H9 (cell line): Measurements from ENCODE around the gene TET2. TPM values are rescaled to one million over a fixed set of nuclear protein-coding genes. Genes with fewer than 3 reads are reported as not detected.

Experiments used
- DNase-seq: peaks from one replicate; pipeline ENCODE4 v3.0.0-alpha.2; 2017
- H2AFZ ChIP-seq: one replicate; pipeline ENCODE4 v1.6.1; 2013; ENCODE audit warnings: mild to moderate bottlenecking, low read length, control low read depth, moderate library complexity
- H2AK5ac ChIP-seq: 2 replicates; pipeline ENCODE4 v1.6.1; 2013; ENCODE audit warnings: low read length, control low read depth, mixed read lengths; ENCODE audit not compliant: insufficient read length
- H2BK120ac ChIP-seq: one replicate; pipeline ENCODE4 v1.6.1; 2013; ENCODE audit warnings: low read depth, mild to moderate bottlenecking, low read length, control low read depth, inconsistent platforms; ENCODE audit not compliant: poor library complexity, severe bottlenecking
- H2BK12ac ChIP-seq: 2 replicates; pipeline ENCODE4 v1.6.1; 2013; ENCODE audit warnings: low read length, control low read depth, mixed read lengths, low read depth; ENCODE audit not compliant: insufficient read length
- H2BK15ac ChIP-seq: 2 replicates; pipeline ENCODE4 v1.6.1; 2013; ENCODE audit warnings: low read depth, low read length, control low read depth
- H2BK20ac ChIP-seq: one replicate; pipeline ENCODE4 v1.6.1; 2013; ENCODE audit warnings: low read depth, mild to moderate bottlenecking, low read length, control low read depth, inconsistent platforms; ENCODE audit not compliant: poor library complexity, severe bottlenecking
- H2BK5ac ChIP-seq: 2 replicates; pipeline ENCODE4 v1.6.1; 2013; ENCODE audit warnings: low read length, control low read depth, mixed read lengths; ENCODE audit not compliant: insufficient read length
- H3K14ac ChIP-seq: 2 replicates; pipeline ENCODE4 v1.6.1; 2013; ENCODE audit warnings: low read length, control low read depth; ENCODE audit not compliant: insufficient read depth
- H3K18ac ChIP-seq: 2 replicates; pipeline ENCODE4 v1.6.1; 2013; ENCODE audit warnings: low read depth, mild to moderate bottlenecking, mixed read lengths, low read length, control low read depth; ENCODE audit not compliant: insufficient read length
- H3K23ac ChIP-seq: 2 replicates; pipeline ENCODE4 v1.6.1; 2013; ENCODE audit warnings: low read length, control low read depth, mixed read lengths, low read depth; ENCODE audit not compliant: insufficient read length
- H3K23me2 ChIP-seq: 2 replicates; pipeline ENCODE4 v1.6.1; 2013; ENCODE audit warnings: low read depth, mild to moderate bottlenecking, mixed read lengths, low read length, control low read depth; ENCODE audit not compliant: insufficient read length, poor library complexity, severe bottlenecking
- H3K27ac ChIP-seq: 2 replicates; pipeline ENCODE4 v1.5.1; 2013; ENCODE audit warnings: low read length, control low read depth, mixed read lengths, low read depth; ENCODE audit not compliant: insufficient read length
- H3K27me3 ChIP-seq: 2 replicates; pipeline ENCODE4 v1.6.1; 2013; ENCODE audit warnings: low read length, control low read depth, inconsistent platforms; ENCODE audit not compliant: insufficient read depth
- H3K4ac ChIP-seq: 2 replicates; pipeline ENCODE4 v1.6.1; 2013; ENCODE audit warnings: low read depth, mild to moderate bottlenecking, control low read depth, inconsistent platforms, low read length, moderate library complexity
- H3K4me1 ChIP-seq: 2 replicates; pipeline ENCODE4 v1.6.1; 2013; ENCODE audit warnings: low read length, control low read depth, inconsistent platforms; ENCODE audit not compliant: insufficient read depth
- H3K4me2 ChIP-seq: 2 replicates; pipeline ENCODE4 v1.6.1; 2013; ENCODE audit warnings: low read length, control low read depth, mixed read lengths; ENCODE audit not compliant: insufficient read length, insufficient read depth
- H3K56ac ChIP-seq: 2 replicates; pipeline ENCODE4 v1.6.1; 2013; ENCODE audit warnings: low read depth, mild to moderate bottlenecking, mixed read lengths, low read length, control low read depth; ENCODE audit not compliant: insufficient read length
- H3K79me1 ChIP-seq: 2 replicates; pipeline ENCODE4 v1.6.1; 2013; ENCODE audit warnings: low read depth, mild to moderate bottlenecking, moderate library complexity, low read length, control low read depth, inconsistent platforms; ENCODE audit not compliant: insufficient read depth, poor library complexity, severe bottlenecking
- H3K79me2 ChIP-seq: 2 replicates; pipeline ENCODE4 v1.6.1; 2013; ENCODE audit warnings: low read length, control low read depth, inconsistent platforms; ENCODE audit not compliant: insufficient read depth
- H3K9ac ChIP-seq: 2 replicates; pipeline ENCODE4 v1.6.1; 2013; ENCODE audit warnings: low read length, control low read depth, mixed read lengths; ENCODE audit not compliant: insufficient read length; ENCODE audit errors: extremely low read depth
- H3K9me3 ChIP-seq: one replicate; pipeline ENCODE4 v1.6.1; 2013; ENCODE audit warnings: low read depth, low read length, inconsistent platforms; ENCODE audit not compliant: control insufficient read depth
- H3T11ph ChIP-seq: one replicate; pipeline ENCODE4 v1.6.1; 2013; ENCODE audit warnings: mild to moderate bottlenecking, low read length, control low read depth, inconsistent platforms
- H4K20me1 ChIP-seq: one replicate; pipeline ENCODE4 v1.6.1; 2013; ENCODE audit not compliant: control insufficient read depth, insufficient read length, insufficient read depth
- H4K5ac ChIP-seq: 2 replicates; pipeline ENCODE4 v1.6.1; 2013; ENCODE audit warnings: low read depth, mild to moderate bottlenecking, mixed read lengths, low read length, control low read depth; ENCODE audit not compliant: insufficient read length
- H4K8ac ChIP-seq: replicated peaks from 2 replicates; pipeline ENCODE4 v1.6.1; 2013; ENCODE audit warnings: low read length, control low read depth, mixed read lengths, low read depth; ENCODE audit not compliant: insufficient read length
- H4K91ac ChIP-seq: 2 replicates; pipeline ENCODE4 v1.6.1; 2013; ENCODE audit warnings: low read depth, mild to moderate bottlenecking, moderate library complexity, mixed read lengths, low read length, control low read depth; ENCODE audit not compliant: insufficient read length
- H3K27ac Mint-ChIP-seq, 3 experiments: 2 replicates in 2 of 3; 3 replicates in 1 of 3; pipeline ENCODE4 v1.8.0; 2020 to 2021; ENCODE audit warnings: mixed read lengths in 3 of 3, mild to moderate bottlenecking in 1 of 3, moderate library complexity in 1 of 3
- H3K27me3 Mint-ChIP-seq: 2 replicates; pipeline ENCODE4 v1.8.0; 2021; ENCODE audit warnings: low read depth, mild to moderate bottlenecking, moderate library complexity, mixed read lengths
- H3K36me3 Mint-ChIP-seq, 3 experiments: 2 replicates in 2 of 3; 3 replicates in 1 of 3; pipeline ENCODE4 v1.8.0; 2020 to 2021; ENCODE audit warnings: low read depth in 3 of 3, mixed read lengths in 3 of 3; ENCODE audit not compliant: insufficient read depth in 1 of 3
- H3K4me1 Mint-ChIP-seq, 2 experiments: 2 replicates each; pipeline ENCODE4 v1.8.0; 2020; ENCODE audit warnings: mixed read lengths in 2 of 2
- H3K4me3 Mint-ChIP-seq, 2 experiments: 2 replicates in 1 of 2; 3 replicates in 1 of 2; pipeline ENCODE4 v1.8.0; 2020 to 2021; ENCODE audit warnings: mild to moderate bottlenecking in 2 of 2, mixed read lengths in 2 of 2, moderate library complexity in 1 of 2
- H3K9me3 Mint-ChIP-seq, 2 experiments: 2 replicates in 1 of 2; 3 replicates in 1 of 2; pipeline ENCODE4 v1.8.0; 2020; ENCODE audit warnings: mild to moderate bottlenecking in 2 of 2, mixed read lengths in 2 of 2, moderate library complexity in 1 of 2
- CTCF ChIP-seq: fragments of 200-600 bp; sonication (generic); conservative IDR thresholded peaks from 3 replicates; pipeline ENCODE4 v1.8.0; 2021; ENCODE audit warnings: antibody characterized with exemption, mild to moderate bottlenecking
- WGBS: extraction: QIAGEN DNeasy Blood & Tissue Kit; methylation state at CpG from one replicate; pipeline ENCODE4 v1.1.7; 2013; ENCODE audit warnings: missing lambda C conversion rate, low lambda C conversion rate, mixed read lengths; ENCODE audit not compliant: insufficient read length; ENCODE audit errors: extremely low coverage; 5-methylcytosine and 5-hydroxymethylcytosine counted together
- total RNA-seq: library from RNA; stranded (reverse); gene quantifications from 2 replicates; pipeline ENCODE4 v1.2.1, GENCODE V29; 2021

Gene TET2
- total RNA-seq, 1 experiment from 2014 or later = 3.1 TPM

DNA sequence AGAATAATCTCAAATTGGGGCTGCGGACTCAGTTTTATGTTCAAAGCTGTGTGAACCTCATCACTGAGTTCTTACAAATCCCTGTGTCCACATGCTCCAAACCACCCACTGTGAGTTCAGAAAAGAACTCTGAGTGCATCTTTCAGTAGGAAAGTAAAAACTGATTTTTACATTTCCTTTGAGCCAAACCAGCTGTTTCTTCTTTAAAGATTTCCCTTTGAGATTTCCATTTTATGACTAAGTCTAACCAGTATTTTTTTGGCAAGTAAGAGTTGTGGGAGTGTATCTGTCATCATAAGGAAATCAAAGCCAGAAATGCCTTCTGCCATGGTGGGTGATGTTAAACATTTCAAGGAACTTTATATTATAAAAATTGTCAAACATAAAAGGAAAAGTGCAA, 100.0 kb downstream of the TET2 start:
- Histone ChIP-seq H3K9ac (no peak overlapping the region), H3K27ac (no peak overlapping the region), H2BK120ac (no peak overlapping the region), H3K4me2 (no peak overlapping the region), H2AFZ (no peak overlapping the region), H3K14ac (no peak overlapping the region), H3K9me3 (no peaks in the 10 kb centered on the region), H3K4ac (no peak overlapping the region), H2BK12ac (no peak overlapping the region), H2BK20ac (no peak overlapping the region), H3K56ac (no peak overlapping the region), H2BK15ac (no peak overlapping the region), H3K4me1 (no peaks in the 10 kb centered on the region), H3T11ph (no peak overlapping the region), H3K27me3 (no peaks in the 10 kb centered on the region), H3K18ac (no peak overlapping the region), H3K79me2 (no peaks in the 10 kb centered on the region), H3K23ac (no peak overlapping the region), H3K79me1 (no peaks in the 10 kb centered on the region), H3K23me2 (no peaks in the 10 kb centered on the region), H4K20me1 (no peaks in the 10 kb centered on the region), H4K8ac (no peak overlapping the region), H2AK5ac (no peak overlapping the region), H2BK5ac (no peak overlapping the region), H4K91ac (no peak overlapping the region), H4K5ac (no peak overlapping the region)
- WGBS = no CpG with 5 or more reads among the region's 1 CpG
- Mint-ChIP-seq H3K4me1 (peaks cover 4 to 6% of the 10 kb centered on the region in 2 experiments; a peak in 3 of 4 replicates), H3K27ac (no peak overlapping the region), H3K36me3 (no peaks in the 10 kb centered on the region), H3K9me3 (no peaks in the 10 kb centered on the region), H3K27me3 (no peaks in the 10 kb centered on the region), H3K4me3 (no peak overlapping the region)
- no peak for TF ChIP-seq CTCF
- no peak for DNase-seq
